GM23248 (cell line): ENCODE data around the gene SPOPL. TPM values are rescaled to one million over a fixed set of nuclear protein-coding genes. Genes with fewer than 3 reads are reported as not detected.
"Not testable (repeated sequence)": the region's sequence is repeated elsewhere in the genome, so short reads cannot be mapped to it uniquely, and the experiment has no call there.

Experiments used
- DNase-seq: peaks from one replicate; pipeline ENCODE4 v3.0.0-alpha.2; 2015
- H2AFZ ChIP-seq: fragments of 200-600 bp; sonication (generic); 2 replicates; pipeline ENCODE4 v1.6.1; 2016; ENCODE audit warnings: antibody characterized with exemption
- H3F3A ChIP-seq: fragments of 200-600 bp; sonication (generic); 2 replicates; pipeline ENCODE4 v1.6.1; 2016; ENCODE audit warnings: mild to moderate bottlenecking, antibody characterized with exemption, mixed run types; ENCODE audit not compliant: insufficient read depth
- H3K27ac ChIP-seq: fragments of 200-600 bp; sonication (generic); 2 replicates; pipeline ENCODE4 v1.5.1; 2016; ENCODE audit warnings: mild to moderate bottlenecking
- H3K27me3 ChIP-seq: fragments of 200-600 bp; sonication (generic); replicated peaks from 2 replicates; pipeline ENCODE4 v1.6.1; 2016; ENCODE audit warnings: mild to moderate bottlenecking; ENCODE audit not compliant: insufficient read depth
- H3K36me3 ChIP-seq: fragments of 200-600 bp; sonication (generic); 2 replicates; pipeline ENCODE4 v1.6.1; 2016; ENCODE audit warnings: low read depth, mild to moderate bottlenecking
- H3K4me1 ChIP-seq: fragments of 200-600 bp; sonication (generic); 2 replicates; pipeline ENCODE4 v1.6.1; 2016; ENCODE audit warnings: mild to moderate bottlenecking; ENCODE audit not compliant: insufficient read depth
- H3K4me2 ChIP-seq: fragments of 200-600 bp; sonication (generic); one replicate; pipeline ENCODE4 v1.6.1; 2016; ENCODE audit warnings: mild to moderate bottlenecking; ENCODE audit not compliant: unreplicated experiment
- H3K4me3 ChIP-seq: fragments of 200-600 bp; sonication (generic); 2 replicates; pipeline ENCODE4 v1.5.1; 2016; ENCODE audit warnings: mild to moderate bottlenecking
- H3K79me2 ChIP-seq: fragments of 200-600 bp; sonication (generic); 2 replicates; pipeline ENCODE4 v1.6.1; 2016; ENCODE audit warnings: mild to moderate bottlenecking; ENCODE audit not compliant: insufficient read depth
- H3K9ac ChIP-seq: fragments of 200-600 bp; sonication (generic); 2 replicates; pipeline ENCODE4 v1.6.1; 2016; ENCODE audit warnings: mild to moderate bottlenecking
- H3K9me2 ChIP-seq: fragments of 200-600 bp; sonication (generic); 2 replicates; pipeline ENCODE4 v1.6.1; 2016; ENCODE audit warnings: mixed run types, mild to moderate bottlenecking, moderate library complexity; ENCODE audit not compliant: insufficient read depth
- H3K9me3 ChIP-seq: fragments of 200-600 bp; sonication (generic); one replicate; pipeline ENCODE4 v1.6.1; 2017; ENCODE audit warnings: low read depth
- H4K20me1 ChIP-seq: fragments of 200-600 bp; sonication (generic); 2 replicates; pipeline ENCODE4 v1.6.0; 2016; ENCODE audit not compliant: insufficient read depth
- EZH2 ChIP-seq: fragments of 200-600 bp; sonication (generic); IDR thresholded peaks from 2 replicates; pipeline ENCODE4 v1.6.1; 2018; ENCODE audit warnings: antibody characterized with exemption, mild to moderate bottlenecking; ENCODE audit not compliant: insufficient read depth, poor library complexity, severe bottlenecking
- EZH2phosphoT487 ChIP-seq: fragments of 200-600 bp; sonication (generic); IDR thresholded peaks from 2 replicates; pipeline ENCODE4 v1.6.1; 2018; ENCODE audit warnings: antibody characterized with exemption, moderate library complexity, mild to moderate bottlenecking, low read depth; ENCODE audit not compliant: insufficient read depth
- WGBS, 2 experiments: methylation state at CpG; one replicate each; pipeline ENCODE4 v1.1.6; 2015 to 2017; ENCODE audit warnings: low lambda C conversion rate in 2 of 2, low coverage in 1 of 2; ENCODE audit errors: missing lambda C conversion rate in 2 of 2; 5-methylcytosine and 5-hydroxymethylcytosine counted together
- in situ Hi-C: fragments of 300-500 bp; cut with MboI; formaldehyde crosslinking; loops from 2 replicates; pipeline ENCODE4 v1.15.0; 2020
- polyA plus RNA-seq: library from polyadenylated mRNA; unstranded; fragments of >200 nt; fragmentation: Nextera tagmentation; extraction: Ambion mirVana; gene quantifications from 2 replicates; pipeline ENCODE4 v1.2.1, GENCODE V29; 2016
- total RNA-seq: library from RNA; depleted of rRNA; stranded (reverse); fragments of >200 nt; shearing (Covaris generic); gene quantifications from 2 replicates; pipeline ENCODE4 v1.2.3, GENCODE V29; 2014

SPOPL gene
- total and polyA plus RNA-seq, 2 experiments from 2014 or later: 3.6 to 12.0 TPM

- no peaks in the 10 kb centered on the region for H4K20me1 ChIP-seq
- H3F3A ChIP-seq: no peaks in the 10 kb centered on the region
- no peaks in the 10 kb centered on the region for H3K36me3 ChIP-seq
- H3K4me1 ChIP-seq: no peaks in the 10 kb centered on the region
- WGBS, 2 experiments: 58 to 62% methylated on average over 2 of the region's 2 CpGs
- no peak overlapping the region for H3K9ac ChIP-seq
- in situ Hi-C loops: no loop called here
- TF ChIP-seq EZH2phosphoT487: no peak
- TF ChIP-seq EZH2: no peak
- DNase-seq: no peak
- H3K27ac ChIP-seq: no peak overlapping the region
- no peaks in the 10 kb centered on the region for H3K27me3 ChIP-seq
- no peak overlapping the region for H3K4me3 ChIP-seq
- H2AFZ ChIP-seq: no peak overlapping the region
- no peaks in the 10 kb centered on the region for H3K9me3 ChIP-seq
- no peaks in the 10 kb centered on the region for H3K79me2 ChIP-seq
- H3K4me2 ChIP-seq: no peak overlapping the region
- no peaks in the 10 kb centered on the region; the same call in 1 of the 2 replicates for H3K9me2 ChIP-seq
Observed at GRCh38 chr2:138455275-138455674, 46.3 kb upstream of the SPOPL start.

DNA sequence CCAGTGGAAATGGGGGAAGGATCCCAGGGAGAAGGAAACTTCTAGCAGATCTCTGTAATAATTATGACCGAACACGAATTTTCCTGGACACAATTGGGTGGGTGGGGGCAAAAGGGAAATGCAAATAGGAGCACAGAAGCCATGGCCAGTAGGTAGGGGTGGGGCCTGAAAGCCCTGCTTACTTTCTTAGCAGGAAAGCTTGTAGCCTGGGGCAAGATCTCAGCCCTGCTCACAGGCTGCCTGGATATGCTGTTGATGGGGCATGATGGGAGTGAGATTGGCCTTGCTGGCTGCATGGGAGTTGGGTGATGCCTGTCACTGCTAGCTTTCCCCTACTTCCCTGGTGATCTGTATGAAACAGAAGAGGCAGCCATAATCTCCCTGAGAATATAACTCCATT, 45.9 kb upstream of the SPOPL start:
- H2AFZ ChIP-seq: no peak overlapping the region
- TF ChIP-seq EZH2: no peak
- TF ChIP-seq EZH2phosphoT487: no peak
- H3K36me3 ChIP-seq: no peaks in the 10 kb centered on the region
- H3K4me3 ChIP-seq: no peak overlapping the region
- H3K4me1 ChIP-seq: no peaks in the 10 kb centered on the region
- no peaks in the 10 kb centered on the region for H3K27me3 ChIP-seq
- no peaks in the 10 kb centered on the region for H3F3A ChIP-seq
- H3K4me2 ChIP-seq: no peak overlapping the region
- in situ Hi-C loops: no loop called here
- H3K9me3 ChIP-seq: no peaks in the 10 kb centered on the region
- DNase-seq: no peak
- no peak overlapping the region for H3K9ac ChIP-seq
- H3K79me2 ChIP-seq: no peaks in the 10 kb centered on the region
- no peaks in the 10 kb centered on the region for H4K20me1 ChIP-seq
- H3K9me2 ChIP-seq: no peaks in the 10 kb centered on the region; the same call in 1 of the 2 replicates
- WGBS, 2 experiments: 79 to 83% methylated on average over 2 of the region's 2 CpGs
- H3K27ac ChIP-seq: no peak overlapping the region

DNA sequence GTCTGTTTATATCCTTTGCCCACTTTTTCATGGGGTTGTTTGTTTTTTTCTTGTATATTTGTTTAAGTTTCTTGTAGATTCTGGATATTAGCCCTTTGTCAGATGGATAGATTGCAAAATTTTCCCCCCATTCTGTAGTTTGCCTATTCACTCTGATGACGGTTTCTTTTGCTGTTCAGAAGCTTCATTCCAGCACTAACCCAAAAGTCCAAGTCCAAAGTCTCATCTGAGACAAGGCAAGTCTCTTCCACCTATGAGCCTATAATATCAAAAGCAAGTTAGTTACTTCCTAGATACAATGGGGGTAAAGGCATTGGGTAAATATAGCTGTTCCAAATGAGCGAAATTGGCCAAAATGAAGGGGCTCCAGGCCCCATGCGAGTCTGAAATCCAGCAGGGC, 38.9 kb upstream of the SPOPL start:
- H3F3A ChIP-seq, H3K36me3 ChIP-seq, H3K79me2 ChIP-seq, H4K20me1 ChIP-seq, H2AFZ ChIP-seq, in situ Hi-C loops, H3K27me3 ChIP-seq, H3K9ac ChIP-seq, H3K4me2 ChIP-seq, H3K4me3 ChIP-seq, H3K9me3 ChIP-seq, H3K9me2 ChIP-seq, H3K4me1 ChIP-seq, H3K27ac ChIP-seq, DNase-seq: not testable (repeated sequence)
- 62 to 64% methylated on average over 3 of the region's 3 CpGs for WGBS, 2 experiments

DNA sequence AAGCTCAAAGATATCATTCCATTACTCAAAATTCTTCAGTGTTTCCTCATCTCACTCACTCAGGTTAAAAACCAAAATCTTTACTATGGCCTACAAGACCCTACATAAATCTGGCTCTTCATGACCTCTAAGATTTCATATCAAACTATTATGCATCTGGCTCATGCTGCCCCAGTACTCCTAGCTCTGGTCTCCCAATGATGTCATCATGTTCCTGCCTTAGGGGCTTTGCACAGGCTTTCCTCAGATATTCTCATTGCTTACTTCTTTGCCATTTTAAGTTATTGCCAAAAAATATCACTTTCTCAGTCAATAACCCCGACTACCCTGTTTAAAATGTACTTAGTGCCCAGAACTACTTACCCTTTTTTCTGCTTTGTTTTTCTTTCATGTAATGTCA, 33.0 kb upstream of the SPOPL start:
- H3F3A ChIP-seq: no peaks in the 10 kb centered on the region
- in situ Hi-C loops: no loop called here
- TF ChIP-seq EZH2 (no peak), EZH2phosphoT487 (no peak)
- H3K36me3 ChIP-seq: no peaks in the 10 kb centered on the region
- H3K9me3 ChIP-seq: no peaks in the 10 kb centered on the region
- WGBS, 2 experiments: 0 to 2% methylated on average over 1 of the region's 1 CpG
- no peak overlapping the region for H2AFZ ChIP-seq
- no peaks in the 10 kb centered on the region for H3K27me3 ChIP-seq
- no peak overlapping the region for H3K4me3 ChIP-seq
- H4K20me1 ChIP-seq: no peaks in the 10 kb centered on the region
- no peaks in the 10 kb centered on the region for H3K4me1 ChIP-seq
- no peak overlapping the region for H3K4me2 ChIP-seq
- no peak overlapping the region for H3K9ac ChIP-seq
- no peak overlapping the region for H3K27ac ChIP-seq
- DNase-seq: no peak
- H3K9me2 ChIP-seq: no peaks in the 10 kb centered on the region
- no peaks in the 10 kb centered on the region for H3K79me2 ChIP-seq

DNA sequence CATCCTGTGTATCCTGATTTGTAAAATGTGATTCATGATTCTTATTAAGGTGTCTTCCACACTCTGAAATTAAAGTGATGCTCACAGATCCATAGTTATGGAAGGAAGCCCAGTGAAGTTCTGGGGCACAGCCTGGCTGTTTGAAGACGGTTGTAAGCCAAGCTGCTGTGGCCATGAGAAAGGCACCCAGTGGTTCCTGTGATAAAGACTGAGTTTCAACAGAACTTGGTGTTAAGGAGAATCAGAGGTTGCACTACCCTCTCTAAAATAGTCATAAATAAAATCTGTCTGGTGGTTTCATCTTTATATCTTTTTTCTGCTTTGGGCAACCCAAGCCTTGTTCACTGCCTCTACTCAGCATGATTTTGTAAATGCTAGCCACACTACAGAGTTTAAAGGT, 32.2 kb upstream of the SPOPL start:
- no peak for TF ChIP-seq EZH2phosphoT487
- TF ChIP-seq EZH2: no peak
- H3K4me1 ChIP-seq: no peaks in the 10 kb centered on the region
- WGBS, 2 experiments: 48 to 56% methylated on average over 1 of the region's 1 CpG
- no peaks in the 10 kb centered on the region for H3K27me3 ChIP-seq
- DNase-seq: no peak
- H2AFZ ChIP-seq: no peak overlapping the region
- no peaks in the 10 kb centered on the region for H3K9me2 ChIP-seq
- no peaks in the 10 kb centered on the region for H3K9me3 ChIP-seq
- no peaks in the 10 kb centered on the region for H3K36me3 ChIP-seq
- in situ Hi-C loops: no loop called here
- H3K4me3 ChIP-seq: no peak overlapping the region
- no peaks in the 10 kb centered on the region for H3F3A ChIP-seq
- no peaks in the 10 kb centered on the region for H3K79me2 ChIP-seq
- no peaks in the 10 kb centered on the region for H4K20me1 ChIP-seq
- no peak overlapping the region for H3K9ac ChIP-seq
- no peak overlapping the region for H3K27ac ChIP-seq
- H3K4me2 ChIP-seq: no peak overlapping the region
